Activated naive CD4-positive, alpha-beta T cell treated with anti-CD3 and anti-CD28 coated beads for 36 hours (primary cell): ENCODE measurements around the gene FBXO24. TPM values are rescaled to one million over a fixed set of nuclear protein-coding genes. Genes with fewer than 3 reads are reported as not detected.
A peak's percentile ranks its signal among the peaks of the same experiment; 100 is the strongest.

Source experiments
- CTCF ChIA-PET: fragments of 350-600 bp; sonication (Branson Sonifier 250); formaldehyde crosslinking; loops from one replicate; lab custom pipeline; 2021; ENCODE audit warnings: antibody characterized with exemption; lab: Charles Lee
- DNase-seq: peaks from one replicate; pipeline ENCODE4 v3.0.0-alpha.2; 2020
- H3K27ac Mint-ChIP-seq: one replicate; pipeline ENCODE4 v1.8.0; 2021; ENCODE audit warnings: mild to moderate bottlenecking, mixed read lengths
- H3K27me3 Mint-ChIP-seq: one replicate; pipeline ENCODE4 v1.8.0; 2021; ENCODE audit warnings: low read depth, mixed read lengths
- H3K36me3 Mint-ChIP-seq: one replicate; pipeline ENCODE4 v1.8.0; 2021; ENCODE audit warnings: low read depth, mixed read lengths
- H3K4me1 Mint-ChIP-seq: one replicate; pipeline ENCODE4 v1.8.0; 2021; ENCODE audit warnings: low read depth, mixed read lengths
- H3K4me3 Mint-ChIP-seq: one replicate; pipeline ENCODE4 v1.8.0; 2021; ENCODE audit warnings: mild to moderate bottlenecking, moderate library complexity, mixed read lengths
- H3K9me3 Mint-ChIP-seq: one replicate; pipeline ENCODE4 v1.8.0; 2021; ENCODE audit warnings: mixed read lengths
- intact Hi-C: fragments of 100-400 bp; cut with micrococcal nuclease; formaldehyde crosslinking; loops from one replicate; pipeline ENCODE4 v1.15.1; 2023
- total RNA-seq, 2 experiments: library from RNA; stranded (reverse); gene quantifications; one replicate each; pipeline ENCODE4 v1.2.3, GENCODE V29; 2021

FBXO24 gene
- total RNA-seq, 2 experiments from 2014 or later: 1.5 to 2.6 TPM

DNA sequence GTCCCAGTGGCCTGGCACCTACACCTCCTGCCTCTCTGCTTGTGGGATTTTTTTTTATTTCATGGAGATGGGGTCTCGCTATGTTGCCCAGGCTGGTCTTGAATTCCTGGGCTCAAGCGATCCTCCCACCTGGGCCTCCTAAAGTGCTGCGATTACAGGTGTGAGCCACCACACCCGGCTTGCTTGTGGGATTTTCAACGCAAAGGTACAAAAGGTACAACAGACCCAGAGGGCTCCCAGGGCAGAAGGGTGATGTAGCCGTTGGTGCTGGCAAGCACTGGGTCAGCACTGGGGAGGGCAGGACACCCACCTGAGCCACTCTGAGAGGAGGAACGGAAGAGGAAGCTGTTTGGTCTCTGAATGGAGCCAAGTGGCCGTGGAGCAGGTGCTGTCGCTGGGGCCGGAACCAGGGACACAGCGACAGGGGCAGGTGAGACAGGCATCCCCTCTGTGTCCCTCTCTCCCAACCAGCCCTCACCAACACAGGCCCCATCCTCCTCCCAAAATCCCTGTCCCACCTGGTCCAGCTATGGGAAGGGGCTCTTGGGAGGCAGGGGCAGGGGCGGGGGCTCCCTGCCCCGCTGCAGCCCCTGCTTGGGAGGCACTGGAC is 9.6 kb upstream of the FBXO24 start:
- H3K36me3 Mint-ChIP-seq: peaks cover 18% of the 10 kb centered on the region
- no peak overlapping the region for H3K27ac Mint-ChIP-seq
- CTCF ChIA-PET: no interaction called here

GRCh38 chr7:100577103-100577502 is 9.0 kb upstream of the FBXO24 start:
- DNase-seq: no peak
- no peak overlapping the region for H3K4me3 Mint-ChIP-seq
- no peak overlapping the region for H3K27ac Mint-ChIP-seq
- H3K4me1 Mint-ChIP-seq: peaks cover 2% of the 10 kb centered on the region
- intact Hi-C loops: no loop called here
- CTCF ChIA-PET: no interaction called here
- no peaks in the 10 kb centered on the region for H3K27me3 Mint-ChIP-seq
- peaks cover 18% of the 10 kb centered on the region for H3K36me3 Mint-ChIP-seq
- H3K9me3 Mint-ChIP-seq: no peaks in the 10 kb centered on the region

More for the DNA sequence above, 9.6 kb upstream of the FBXO24 start:
- H3K4me3 Mint-ChIP-seq: no peak overlapping the region
- H3K4me1 Mint-ChIP-seq: peaks cover 7% of the 10 kb centered on the region
- no peaks in the 10 kb centered on the region for H3K9me3 Mint-ChIP-seq
- intact Hi-C loops: no loop called here
- no peaks in the 10 kb centered on the region for H3K27me3 Mint-ChIP-seq
- no peak for DNase-seq

DNA sequence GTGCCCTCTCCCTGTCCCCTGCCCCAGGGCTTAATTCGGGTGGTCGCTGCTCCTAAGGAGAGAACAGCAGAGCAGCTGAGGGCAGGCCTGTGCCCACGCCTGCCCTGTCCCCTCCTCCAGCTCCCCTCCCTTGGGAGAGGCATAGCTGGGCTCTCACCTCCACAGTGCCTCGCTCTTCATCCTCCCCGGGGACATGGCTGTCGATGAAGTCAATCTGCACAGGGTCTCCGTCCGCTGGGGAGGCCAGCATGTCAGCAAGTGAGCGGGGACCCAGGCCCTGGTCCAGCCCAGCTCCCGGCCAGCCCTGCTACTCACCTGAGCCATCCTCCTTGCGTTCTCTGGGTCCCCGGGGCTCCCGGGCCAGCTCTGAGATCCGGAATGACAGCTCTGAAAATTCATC is 8.6 kb upstream of the FBXO24 start:
- H3K4me3 Mint-ChIP-seq: no peak overlapping the region
- no peaks in the 10 kb centered on the region for H3K27me3 Mint-ChIP-seq

DNA sequence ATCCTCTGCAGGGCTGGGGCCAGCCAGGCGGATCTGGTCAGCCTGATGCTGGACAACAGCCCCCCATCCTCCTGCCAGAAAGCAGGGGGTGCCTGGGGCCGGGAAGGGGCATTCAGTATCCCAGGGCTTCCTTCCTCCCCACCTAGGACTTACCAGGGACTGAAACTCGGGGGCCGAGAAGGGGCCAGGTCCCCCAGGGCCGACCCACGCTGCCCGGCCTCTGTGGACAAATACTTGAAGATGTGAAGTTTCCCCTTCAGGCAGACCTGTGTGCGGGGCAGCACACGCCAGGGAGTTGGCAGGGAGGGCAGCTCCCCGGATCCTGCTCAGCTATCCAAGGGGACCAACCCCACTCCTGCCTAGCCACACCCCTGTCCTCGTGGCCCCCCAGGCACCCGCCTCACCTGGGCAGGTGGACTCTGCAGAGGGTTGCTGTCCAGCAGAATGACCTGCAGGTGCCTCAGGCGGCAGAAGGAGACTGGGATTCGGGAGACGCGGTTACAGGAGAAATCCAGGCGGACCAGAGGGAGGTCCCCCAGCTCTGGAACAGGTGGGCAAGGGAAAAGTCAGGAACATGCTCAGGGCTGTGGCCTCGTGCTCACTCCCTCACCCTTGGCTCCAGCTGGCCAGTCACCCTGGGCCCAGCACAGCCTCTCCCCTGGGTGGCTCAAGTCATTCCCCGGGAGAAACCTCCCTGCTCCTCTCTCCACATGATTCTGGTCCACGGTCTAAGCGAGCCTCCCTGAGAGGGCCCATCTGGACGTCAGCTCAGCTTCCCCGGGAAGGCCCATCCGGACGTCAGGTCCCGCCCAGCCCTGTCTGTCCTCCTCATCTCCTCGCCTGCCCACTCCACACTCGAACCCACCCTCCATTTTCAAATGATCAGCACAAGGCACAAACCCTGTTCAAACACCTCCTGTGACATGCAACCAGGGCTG is 7.6 kb upstream of the FBXO24 start:
- H3K27me3 Mint-ChIP-seq: no peaks in the 10 kb centered on the region
- H3K9me3 Mint-ChIP-seq: no peaks in the 10 kb centered on the region
- H3K27ac Mint-ChIP-seq: no peak overlapping the region
- CTCF ChIA-PET: interaction anchor here (0.7 to 1.4 kb wide), 3 partner anchors 14 to 83 kb away, joined by 3 to 4 read pairs (median 4); no protein-coding TSS in a partner anchor
- peaks cover 12% of the 10 kb centered on the region for H3K4me1 Mint-ChIP-seq
- no peak overlapping the region for H3K4me3 Mint-ChIP-seq
- intact Hi-C loops: no loop called here
- no peak for DNase-seq
- H3K36me3 Mint-ChIP-seq: peaks cover 19% of the 10 kb centered on the region

More for the DNA sequence above, 8.6 kb upstream of the FBXO24 start:
- CTCF ChIA-PET: no interaction called here
- no peak overlapping the region for H3K27ac Mint-ChIP-seq
- intact Hi-C loops: no loop called here
- H3K36me3 Mint-ChIP-seq: peaks cover 18% of the 10 kb centered on the region
- no peaks in the 10 kb centered on the region for H3K9me3 Mint-ChIP-seq
- peaks cover 5% of the 10 kb centered on the region for H3K4me1 Mint-ChIP-seq
- DNase-seq: no peak

DNA sequence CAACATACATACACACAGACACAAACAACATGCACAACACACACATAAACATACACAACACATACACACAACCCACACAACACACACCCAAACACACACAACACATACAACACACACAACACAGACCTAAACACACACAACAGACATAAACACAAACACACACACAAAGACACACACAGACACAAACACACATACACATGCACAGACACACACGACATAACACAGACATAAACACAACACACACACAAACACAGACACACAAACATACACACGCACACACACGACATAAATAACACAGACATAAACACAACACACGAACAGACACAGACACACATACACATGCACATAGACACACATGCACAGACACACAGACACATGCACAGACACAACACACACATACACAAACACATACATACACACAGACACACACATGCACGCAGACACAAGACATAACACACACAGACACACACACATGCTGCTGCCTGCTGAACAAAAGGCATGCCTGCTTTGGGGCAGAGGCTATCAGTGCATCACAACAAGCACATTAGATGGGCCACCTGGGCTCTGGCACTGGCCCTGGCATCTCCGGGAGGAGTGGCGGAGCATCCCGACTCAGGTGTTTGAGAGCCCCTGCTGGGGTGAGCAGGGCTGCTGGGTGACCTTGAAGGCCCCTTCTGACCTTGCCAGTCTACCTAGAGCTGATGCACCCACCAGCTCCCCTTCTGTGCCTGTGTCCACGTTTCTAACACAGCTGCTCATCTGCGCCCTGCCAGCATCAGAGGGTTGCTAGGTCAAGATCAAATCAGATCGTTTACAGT is 5.5 kb upstream of the FBXO24 start:
- no peak for DNase-seq
- Mint-ChIP-seq H3K4me1 (peaks cover 29% of the 10 kb centered on the region), H3K4me3 (no peak overlapping the region), H3K36me3 (peaks cover 14% of the 10 kb centered on the region), H3K9me3 (no peaks in the 10 kb centered on the region), H3K27ac (no peak overlapping the region), H3K27me3 (no peaks in the 10 kb centered on the region)
- intact Hi-C loops: no loop called here
- CTCF ChIA-PET: interaction anchor here (1.1 to 1.2 kb wide), 2 partner anchors 14 to 18 kb away, joined by 3 to 4 read pairs; no protein-coding TSS in a partner anchor

DNA sequence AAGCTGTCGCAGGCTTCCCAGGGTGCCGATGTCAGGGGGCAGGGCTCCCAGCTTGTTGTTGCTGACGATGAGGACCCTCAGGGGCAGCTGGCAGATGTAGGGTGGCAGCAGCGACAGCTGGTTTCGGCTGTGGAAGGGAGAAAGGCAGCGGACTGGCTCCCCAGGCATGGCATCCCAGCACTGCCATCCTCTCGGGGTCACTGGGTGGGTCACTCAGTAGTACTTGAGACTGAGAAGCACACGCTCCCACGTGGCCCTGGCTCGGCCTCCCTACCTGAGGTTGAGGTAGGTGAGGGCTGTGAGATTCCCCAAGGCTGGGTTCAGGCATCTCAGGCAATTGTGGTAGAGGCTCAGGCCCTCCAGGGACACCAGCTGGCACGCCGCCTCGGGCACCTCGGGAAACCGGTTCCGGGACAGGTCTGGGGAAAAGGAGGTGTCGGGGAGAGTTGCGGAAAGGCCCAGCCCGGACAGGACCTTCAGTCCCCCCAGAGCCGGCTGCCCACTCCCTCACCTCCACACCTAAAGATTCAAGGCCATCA is 4.0 kb upstream of the FBXO24 start:
- peaks cover 8% of the 10 kb centered on the region for H3K36me3 Mint-ChIP-seq
- H3K27ac Mint-ChIP-seq: peak overlapping the region; percentile 97
- H3K4me3 Mint-ChIP-seq: no peak overlapping the region
- intact Hi-C loops: no loop called here
- peaks cover 29% of the 10 kb centered on the region for H3K4me1 Mint-ChIP-seq
- no peak for DNase-seq
- no peaks in the 10 kb centered on the region for H3K9me3 Mint-ChIP-seq
- no peaks in the 10 kb centered on the region for H3K27me3 Mint-ChIP-seq
- CTCF ChIA-PET: interaction anchor here (0.6 to 1.1 kb wide), 2 partner anchors 19 to 108 kb away, joined by 3 to 4 read pairs; no protein-coding TSS in a partner anchor

- no peaks in the 10 kb centered on the region for H3K27me3 Mint-ChIP-seq
- H3K4me3 Mint-ChIP-seq: peak overlapping the region; percentile 16
- DNase-seq: no peak
- no peaks in the 10 kb centered on the region for H3K9me3 Mint-ChIP-seq
- peaks cover 29% of the 10 kb centered on the region for H3K4me1 Mint-ChIP-seq
- intact Hi-C loops: loop anchor here (1.0 kb wide), 2 partner anchors 11 to 292 kb away; no protein-coding TSS in a partner anchor
- peak overlapping the region; percentile 97 for H3K27ac Mint-ChIP-seq
- CTCF ChIA-PET: interaction anchor here (1.4 to 1.5 kb wide), 2 partner anchors 19 to 113 kb away, joined by 3 to 4 read pairs; no protein-coding TSS in a partner anchor
- peaks cover 8% of the 10 kb centered on the region for H3K36me3 Mint-ChIP-seq
These were observed 3.5 kb upstream of the FBXO24 start for GRCh38 chr7:100582650-100583049.

GRCh38 chr7:100583132-100584053 is 2.7 kb upstream of the FBXO24 start:
- H3K4me3 Mint-ChIP-seq: peak overlapping the region; percentile 89
- H3K9me3 Mint-ChIP-seq: no peaks in the 10 kb centered on the region
- CTCF ChIA-PET: interaction anchor here (0.6 to 4.6 kb wide), 8 partner anchors 14 to 155 kb away, joined by 3 to 30 read pairs (median 4); partner anchors contain the start of genes GIGYF1, MOSPD3 and ZCWPW1
- H3K4me1 Mint-ChIP-seq: peaks cover 29% of the 10 kb centered on the region
- peak; percentile 85 for DNase-seq
- H3K27me3 Mint-ChIP-seq: no peaks in the 10 kb centered on the region
- H3K36me3 Mint-ChIP-seq: peaks cover 8% of the 10 kb centered on the region
- intact Hi-C loops: loop anchor here (1.0 kb wide), 2 partner anchors 12 to 291 kb away; no protein-coding TSS in a partner anchor
- peak overlapping the region; percentile 97 for H3K27ac Mint-ChIP-seq

DNA sequence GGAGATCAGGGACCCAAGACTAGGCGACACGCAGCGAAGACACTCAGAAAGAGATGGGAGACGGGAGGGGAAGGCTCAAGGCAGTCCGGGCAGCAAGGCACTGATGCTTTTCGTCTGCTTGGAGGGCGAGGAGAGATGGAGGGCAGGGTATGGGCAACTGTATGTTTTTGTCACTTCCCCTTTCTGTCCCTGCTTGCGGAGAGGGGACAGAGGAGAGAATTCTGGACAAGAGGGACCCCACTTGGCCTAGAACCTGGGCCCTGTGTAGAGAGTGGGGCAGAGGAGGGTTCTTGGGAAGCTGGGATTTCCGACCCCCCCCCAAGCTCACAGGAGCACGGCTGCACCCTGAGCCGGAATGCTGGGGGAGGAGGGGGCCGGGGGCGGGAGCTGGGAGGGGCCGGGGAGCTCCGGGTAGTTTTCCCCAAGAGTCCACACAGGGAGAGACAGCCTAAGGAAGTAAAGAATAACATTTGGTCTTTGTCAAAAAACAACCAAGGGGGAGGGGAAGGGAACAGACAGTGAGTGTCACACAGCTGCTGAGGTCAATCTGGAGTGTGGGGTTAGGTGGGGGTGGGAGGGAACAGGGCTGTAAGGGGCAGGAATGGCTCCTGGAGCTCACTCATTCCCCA is 2.0 kb upstream of the FBXO24 start:
- H3K9me3 Mint-ChIP-seq: no peaks in the 10 kb centered on the region
- peak overlapping the region; percentile 89 for H3K4me3 Mint-ChIP-seq
- intact Hi-C loops: no loop called here
- H3K36me3 Mint-ChIP-seq: peaks cover 3% of the 10 kb centered on the region
- CTCF ChIA-PET: interaction anchor here (0.6 to 4.6 kb wide), 11 partner anchors 14 to 155 kb away, joined by 3 to 30 read pairs (median 4); partner anchors contain the start of genes GIGYF1, MOSPD3 and ZCWPW1
- peak overlapping the region; percentile 97 for H3K27ac Mint-ChIP-seq
- H3K4me1 Mint-ChIP-seq: peaks cover 29% of the 10 kb centered on the region
- H3K27me3 Mint-ChIP-seq: no peaks in the 10 kb centered on the region
- DNase-seq: peak; percentile 23

- CTCF ChIA-PET: interaction anchor here (0.8 to 4.6 kb wide), 11 partner anchors 13 to 141 kb away, joined by 3 to 30 read pairs (median 5); partner anchors contain the start of genes GIGYF1, MOSPD3 and POP7
- peak; percentile 37 for DNase-seq
- H3K36me3 Mint-ChIP-seq: peaks cover 1% of the 10 kb centered on the region
- no peaks in the 10 kb centered on the region for H3K27me3 Mint-ChIP-seq
- peaks cover 29% of the 10 kb centered on the region for H3K4me1 Mint-ChIP-seq
- peak overlapping the region; percentile 89 for H3K4me3 Mint-ChIP-seq
- H3K9me3 Mint-ChIP-seq: no peaks in the 10 kb centered on the region
- peak overlapping the region; percentile 97 for H3K27ac Mint-ChIP-seq
- intact Hi-C loops: no loop called here
These were observed 1.2 kb upstream of the FBXO24 start for GRCh38 chr7:100584683-100585510.
